Liver (tissue), 9 donors: Measurements from ENCODE around the gene CDR2. TPM values are rescaled to one million over a fixed set of nuclear protein-coding genes. Genes with fewer than 3 reads are reported as not detected.

Source experiments
- DNase-seq: peaks from one replicate; pipeline ENCODE4 v3.0.0-alpha.2; 2017; ENCODE audit warnings: low spot score
- H3K27ac ChIP-seq, 2 donors: one replicate each; pipeline ENCODE4 v1.7.0; 2013; ENCODE audit warnings: inconsistent platforms in 2 of 2, low read length in 2 of 2, control low read depth in 1 of 2, low read depth in 1 of 2, mild to moderate bottlenecking in 1 of 2
- H3K27me3 ChIP-seq, 4 donors: one replicate each; pipeline versions ENCODE4 v1.6.1 to v1.7.0; 2013; ENCODE audit warnings: low read length in 3 of 4, inconsistent platforms in 1 of 4, mild to moderate bottlenecking in 1 of 4, moderate library complexity in 1 of 4; ENCODE audit not compliant: control insufficient read depth in 4 of 4, insufficient read depth in 4 of 4
- H3K36me3 ChIP-seq, 4 donors: one replicate each; pipeline versions ENCODE4 v1.6.1 to v1.7.0; 2013; ENCODE audit warnings: low read length in 3 of 4, mild to moderate bottlenecking in 3 of 4, low read depth in 1 of 4, moderate library complexity in 1 of 4; ENCODE audit not compliant: control insufficient read depth in 4 of 4, insufficient read depth in 3 of 4
- H3K4me1 ChIP-seq, 4 donors: one replicate each; pipeline versions ENCODE4 v1.6.1 to v1.7.0; 2013; ENCODE audit warnings: low read length in 3 of 4, mild to moderate bottlenecking in 3 of 4, moderate library complexity in 1 of 4; ENCODE audit not compliant: control insufficient read depth in 4 of 4, insufficient read depth in 4 of 4
- H3K4me3 ChIP-seq, 3 donors: one replicate each; pipeline versions ENCODE4 v1.6.1 to v1.7.0; 2013; ENCODE audit warnings: low read length in 3 of 3, control low read depth in 1 of 3, low read depth in 1 of 3, mild to moderate bottlenecking in 1 of 3
- H3K9ac ChIP-seq, 2 donors: one replicate each; pipeline ENCODE4 v1.7.0; 2013; ENCODE audit warnings: low read length in 2 of 2, mild to moderate bottlenecking in 2 of 2, moderate library complexity in 2 of 2, control low read depth in 1 of 2, low read depth in 1 of 2
- H3K9me3 ChIP-seq, 4 donors: one replicate each; pipeline versions ENCODE4 v1.6.1 to v1.7.0; 2013; ENCODE audit warnings: low read length in 3 of 4; ENCODE audit not compliant: control insufficient read depth in 4 of 4
- ATF3 ChIP-seq: IDR thresholded peaks from 2 replicates; pipeline ENCODE4 v1.6.1; 2016; ENCODE audit warnings: antibody characterized with exemption
- EGR1 ChIP-seq, 2 donors: IDR thresholded peaks; 2 replicates each; pipeline ENCODE4 v1.6.1; 2016 to 2018; ENCODE audit warnings: antibody characterized with exemption in 2 of 2, low read depth in 2 of 2
- WGBS: extraction: QIAGEN DNeasy Blood & Tissue Kit; methylation state at CpG from one replicate; pipeline ENCODE4 v1.1.7; 2013; 5-methylcytosine and 5-hydroxymethylcytosine counted together
- polyA plus RNA-seq, 2 donors: library from polyadenylated mRNA; stranded (reverse) in 1 of 2; unstranded in 1 of 2; fragments of 200-250 nt in 1 of 2; fragments of >200 nt in 1 of 2; fragmentation: Nextera tagmentation in 1 of 2; extraction: Ambion mirVana in 1 of 2; gene quantifications; one replicate each; pipeline versions ENCODE4 v1.2.1 to v1.2.3, GENCODE V29; 2013 to 2015
- total RNA-seq, 2 donors: library from RNA; depleted of rRNA; stranded (reverse); fragments of >200 nt; gene quantifications; one replicate each; pipeline ENCODE4 v1.2.3, GENCODE V29; 2014
- donor health status: healthy.
- donor health status: healthy.
- donor health status: healthy.
- donor health status: healthy.
- donor health status: healthy.

Gene CDR2
- total and polyA plus RNA-seq, 4 donors: 2.9 to 12.1 (median 9.7) TPM

- H3K27me3 ChIP-seq: no peaks in the 10 kb centered on the region
- peak overlapping the region in 1 of 2 donors; percentile 43 for H3K27ac ChIP-seq
- TF ChIP-seq EGR1 (IDR thresholded peaks at IDR 0.05; ENCODE audit: low read depth in 2 of 2) (peak in 1 of 2 donors; percentile 58), ATF3 (no peak)
- peak overlapping the region; percentile 70 to 96 for H3K9ac ChIP-seq
- no peak for DNase-seq
- 2% methylated on average over 17 of the region's 17 CpGs for WGBS
- peaks cover 2 to 18% (median 11%) of the 10 kb centered on the region in 4 donors for H3K4me1 ChIP-seq
- H3K36me3 ChIP-seq: no peaks in the 10 kb centered on the region
- H3K4me3 ChIP-seq: peak overlapping the region; percentile 56 to 77 (median 71)
- no peaks in the 10 kb centered on the region for H3K9me3 ChIP-seq
These were observed 78.0 kb downstream of the CDR2 start for GRCh38 chr16:22296225-22297113.

Other genes with a start within 250 kb of the CDR2 start
- gene SDR42E2, start 212.1 kb downstream of the CDR2 start, total RNA-seq: not detected
- under 1 TPM in 1 of 2 donors, not detected in 1; 0.07 TPM for gene SDR42E2, start 212.1 kb downstream of the CDR2 start, polyA plus RNA-seq
- 10 to 100 TPM; 11.5 to 14.3 TPM for gene EEF2K, start 168.3 kb downstream of the CDR2 start, total RNA-seq
- gene EEF2K, start 168.3 kb downstream of the CDR2 start, polyA plus RNA-seq: 1 to 10 TPM; 3.2 to 4.5 TPM
- 10 to 100 TPM; 20.0 to 42.9 TPM for gene POLR3E, start 77.2 kb downstream of the CDR2 start, total RNA-seq
- gene POLR3E, start 77.2 kb downstream of the CDR2 start, polyA plus RNA-seq: 10 to 100 TPM; 16.0 to 16.6 TPM
- 100 to 1,000 TPM; 154 to 180 TPM for gene NPIPB5, start 136.3 kb upstream of the CDR2 start, total RNA-seq
- gene NPIPB5, start 136.3 kb upstream of the CDR2 start, polyA plus RNA-seq: 10 to 100 TPM in 1 of 2 donors, 1 to 10 TPM in 1; 6.4 to 48.3 TPM